Lung (tissue), 12 donors: ENCODE measurements around the gene ARF6. TPM values are rescaled to one million over a fixed set of nuclear protein-coding genes. Genes with fewer than 3 reads are reported as not detected.

Source experiments
- ATAC-seq: fragments of 200-7000 bp; cut with Tn5 transposase; one replicate; pipeline ENCODE4 v1.9.1; 2020; ENCODE audit warnings: moderate number of reproducible peaks; ENCODE audit not compliant: insufficient read depth, low FRiP score
- DNase-seq, 3 donors: peaks; one replicate each; pipeline ENCODE4 v3.0.0-alpha.2; 2013 to 2017
- H3K27ac ChIP-seq, 2 donors: one replicate each; pipeline ENCODE4 v1.5.1; 2013; ENCODE audit warnings: mild to moderate bottlenecking in 2 of 2, moderate library complexity in 2 of 2, control low read depth in 1 of 2, inconsistent platforms in 1 of 2, low read depth in 1 of 2, low read length in 1 of 2
- H3K27me3 ChIP-seq, 3 donors: one replicate each; pipeline ENCODE4 v1.5.1; 2013; ENCODE audit warnings: low read length in 2 of 3; ENCODE audit not compliant: control insufficient read depth in 3 of 3, insufficient read depth in 3 of 3
- H3K36me3 ChIP-seq, 4 donors: one replicate each; pipeline ENCODE4 v1.5.1; 2013; ENCODE audit warnings: low read length in 4 of 4, mild to moderate bottlenecking in 1 of 4, moderate library complexity in 1 of 4; ENCODE audit not compliant: control insufficient read depth in 4 of 4, insufficient read depth in 4 of 4
- H3K4me1 ChIP-seq, 5 donors: one replicate each; pipeline ENCODE4 v1.5.1; 2013; ENCODE audit warnings: low read length in 5 of 5, mild to moderate bottlenecking in 2 of 5, moderate library complexity in 1 of 5; ENCODE audit not compliant: control insufficient read depth in 5 of 5, insufficient read depth in 5 of 5
- H3K4me3 ChIP-seq: one replicate; pipeline ENCODE4 v1.5.1; 2013; ENCODE audit warnings: mild to moderate bottlenecking, control low read depth, moderate library complexity
- H3K9ac ChIP-seq, 2 donors: one replicate each; pipeline ENCODE4 v1.5.1; 2013; ENCODE audit warnings: low read length in 2 of 2, control low read depth in 1 of 2; ENCODE audit not compliant: insufficient read depth in 1 of 2
- H3K9me3 ChIP-seq, 4 donors: one replicate each; pipeline ENCODE4 v1.5.1; 2013; ENCODE audit warnings: low read length in 3 of 4, mild to moderate bottlenecking in 1 of 4, moderate library complexity in 1 of 4; ENCODE audit not compliant: control insufficient read depth in 4 of 4, insufficient read depth in 3 of 4
- WGBS, 2 donors: extraction: QIAGEN DNeasy Blood & Tissue Kit; methylation state at CpG; one replicate each; pipeline ENCODE4 v1.1.7; 2013; 5-methylcytosine and 5-hydroxymethylcytosine counted together
- polyA plus RNA-seq, 2 donors: library from polyadenylated mRNA; stranded (reverse); fragments of 200-250 nt; gene quantifications; one replicate each; pipeline ENCODE4 v1.2.1, GENCODE V29; 2013
- total RNA-seq, 2 donors: library from RNA; depleted of rRNA in 1 of 2; stranded (reverse); fragments of >200 nt in 1 of 2; gene quantifications; one replicate each; pipeline ENCODE4 v1.2.1, GENCODE V29; 2014 to 2021
- TF ChIP-seq, protein P1 (sequence below): IDR thresholded peaks from 2 replicates; pipeline ENCODE4 v1.5.1; 2012; ENCODE audit warnings: mild to moderate bottlenecking; ENCODE audit errors: control extremely low read depth, extremely low read depth
- donor health status: control.
- donor health status: control.
- donor health status: Bipolar disorder and iron deficiency.
- donor health status: healthy.
- donor health status: DM: yes; HTN: yes; CAD: no.

ARF6 gene
- total and polyA plus RNA-seq, 4 donors, result 25.4 to 58.9 (median 46.6) TPM

DNA sequence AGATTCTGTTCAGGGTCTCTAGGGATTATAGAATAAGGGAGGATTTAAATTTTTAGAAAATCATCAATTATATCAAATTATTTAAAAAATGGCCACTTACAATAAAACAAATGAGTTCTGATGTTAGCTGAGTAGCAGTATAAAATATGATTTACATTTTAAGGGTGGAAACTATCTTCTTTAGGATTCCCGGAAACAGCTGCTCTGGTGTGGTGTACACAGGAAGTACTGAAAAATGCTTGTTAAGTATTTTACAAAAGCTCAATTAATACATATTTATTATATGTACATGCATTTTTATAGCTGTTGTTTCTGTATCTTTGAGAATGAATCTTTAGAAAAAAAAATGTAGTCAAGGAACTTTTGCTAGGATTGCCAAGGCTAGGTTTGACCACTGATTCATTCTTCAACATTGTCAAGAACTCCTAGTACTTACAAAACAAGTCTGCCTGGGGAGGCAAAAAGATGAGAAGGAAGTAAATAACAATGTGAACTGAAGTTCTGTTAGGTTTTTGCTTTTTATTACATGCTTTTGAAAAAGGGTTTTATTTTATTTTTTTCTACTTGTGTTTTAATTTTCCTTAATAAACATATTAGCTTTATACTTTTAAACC, 48.0 kb downstream of the ARF6 start:
- H3K27ac ChIP-seq, result no peak overlapping the region

DNA sequence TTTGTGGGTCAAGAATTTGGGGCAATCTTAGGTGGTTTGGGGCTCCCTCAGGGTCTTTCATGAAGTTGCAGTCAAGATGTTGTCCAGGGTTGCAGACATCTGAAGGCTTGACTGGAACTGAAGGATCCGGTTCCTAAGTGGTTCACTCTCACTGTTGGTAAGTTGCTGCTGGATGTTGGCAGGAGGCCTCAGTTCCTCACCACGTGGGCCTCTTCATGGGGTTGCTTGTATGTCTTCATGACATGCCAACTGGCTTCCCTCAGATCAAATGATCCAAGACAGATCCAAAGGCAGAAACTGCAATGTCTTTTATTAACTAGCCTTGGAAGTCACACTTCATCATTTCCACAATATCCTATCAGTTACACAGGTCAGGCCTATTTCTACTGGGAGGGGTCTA, 49.2 kb downstream of the ARF6 start:
- no peak overlapping the region for H3K9ac ChIP-seq
- H3K27ac ChIP-seq, result no peak overlapping the region
- peaks cover 0 to 3% (median 0%) of the 10 kb centered on the region in 4 donors for H3K9me3 ChIP-seq
- TF ChIP-seq, protein P1, sequence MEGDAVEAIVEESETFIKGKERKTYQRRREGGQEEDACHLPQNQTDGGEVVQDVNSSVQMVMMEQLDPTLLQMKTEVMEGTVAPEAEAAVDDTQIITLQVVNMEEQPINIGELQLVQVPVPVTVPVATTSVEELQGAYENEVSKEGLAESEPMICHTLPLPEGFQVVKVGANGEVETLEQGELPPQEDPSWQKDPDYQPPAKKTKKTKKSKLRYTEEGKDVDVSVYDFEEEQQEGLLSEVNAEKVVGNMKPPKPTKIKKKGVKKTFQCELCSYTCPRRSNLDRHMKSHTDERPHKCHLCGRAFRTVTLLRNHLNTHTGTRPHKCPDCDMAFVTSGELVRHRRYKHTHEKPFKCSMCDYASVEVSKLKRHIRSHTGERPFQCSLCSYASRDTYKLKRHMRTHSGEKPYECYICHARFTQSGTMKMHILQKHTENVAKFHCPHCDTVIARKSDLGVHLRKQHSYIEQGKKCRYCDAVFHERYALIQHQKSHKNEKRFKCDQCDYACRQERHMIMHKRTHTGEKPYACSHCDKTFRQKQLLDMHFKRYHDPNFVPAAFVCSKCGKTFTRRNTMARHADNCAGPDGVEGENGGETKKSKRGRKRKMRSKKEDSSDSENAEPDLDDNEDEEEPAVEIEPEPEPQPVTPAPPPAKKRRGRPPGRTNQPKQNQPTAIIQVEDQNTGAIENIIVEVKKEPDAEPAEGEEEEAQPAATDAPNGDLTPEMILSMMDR, result no peak
- no peaks in the 10 kb centered on the region for H3K27me3 ChIP-seq
- H3K4me3 ChIP-seq, result no peak overlapping the region
- ATAC-seq (no peak), DNase-seq (peak in 1 of 3 donors; percentile 65)
- WGBS, 2 donors, result 76 to 85% methylated on average over 2 of the region's 2 CpGs
- no peaks in the 10 kb centered on the region for H3K36me3 ChIP-seq
- H3K4me1 ChIP-seq, result peaks cover 0 to 10% (median 8%) of the 10 kb centered on the region in 5 donors

More for the DNA sequence above, 48.0 kb downstream of the ARF6 start:
- Histone ChIP-seq H3K4me1 (peaks cover 0 to 4% (median 0%) of the 10 kb centered on the region in 5 donors), H3K36me3 (no peaks in the 10 kb centered on the region), H3K9ac (no peak overlapping the region), H3K27me3 (no peaks in the 10 kb centered on the region), H3K4me3 (no peak overlapping the region), H3K9me3 (peaks cover 0 to 3% (median 0%) of the 10 kb centered on the region in 4 donors)
- WGBS, 2 donors, result 20 to 37% methylated on average over 1 of the region's 1 CpG
- ATAC-seq (no peak), DNase-seq (peak in 1 of 3 donors; percentile 40)
- TF ChIP-seq, protein P1, result no peak

DNA sequence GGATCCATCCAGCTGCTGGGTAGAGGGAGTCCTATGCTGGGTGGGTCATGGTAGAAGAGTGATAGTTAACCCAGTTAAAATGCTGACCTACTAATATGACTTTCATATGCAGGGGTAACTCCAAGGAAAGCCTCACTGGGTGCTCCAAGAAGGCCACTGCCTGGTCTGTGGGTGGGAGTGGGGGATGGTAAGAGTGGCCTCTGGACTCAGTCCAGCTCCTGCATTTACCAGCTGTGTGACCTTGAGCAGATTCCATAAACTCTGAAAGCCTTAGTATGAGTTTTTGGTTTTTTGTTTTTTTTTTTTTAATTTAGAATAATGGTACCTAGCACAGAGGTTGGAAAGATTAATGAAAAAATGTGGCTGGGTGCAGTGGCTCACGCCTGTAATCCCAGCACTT, 51.6 kb downstream of the ARF6 start:
- no peak for DNase-seq
- Histone ChIP-seq H3K4me3 (no peak overlapping the region), H3K9ac (no peak overlapping the region), H3K27me3 (no peaks in the 10 kb centered on the region), H3K36me3 (no peaks in the 10 kb centered on the region), H3K27ac (no peak overlapping the region), H3K9me3 (no peaks in the 10 kb centered on the region), H3K4me1 (peaks cover 0 to 10% (median 8%) of the 10 kb centered on the region in 5 donors)
- no peak for ATAC-seq
- TF ChIP-seq, protein P1, result no peak
- WGBS, 2 donors, result 92 to 97% methylated on average over 1 of the region's 1 CpG
